Smooth muscle cell (in vitro differentiated cells): Measurements from ENCODE around the gene INTU. TPM values are rescaled to one million over a fixed set of nuclear protein-coding genes. Genes with fewer than 3 reads are reported as not detected.

Source experiments
- DNase-seq: peaks from one replicate; lab custom pipeline; 2025; ENCODE audit not compliant: unreplicated experiment; lab: John Stamatoyannopoulos, UW
- H2AFZ ChIP-seq: fragments of 200-600 bp; sonication (generic); 2 replicates; pipeline ENCODE4 v1.6.0; 2016; ENCODE audit warnings: antibody characterized with exemption, low read depth, mild to moderate bottlenecking
- H3F3A ChIP-seq: fragments of 200-600 bp; sonication (generic); 2 replicates; pipeline ENCODE4 v1.6.0; 2017; ENCODE audit warnings: antibody characterized with exemption, low read depth
- H3K27ac ChIP-seq: fragments of 200-600 bp; sonication (generic); 2 replicates; pipeline ENCODE4 v1.5.1; 2016; ENCODE audit warnings: low read depth, mild to moderate bottlenecking
- H3K27me3 ChIP-seq: fragments of 200-600 bp; sonication (generic); 2 replicates; pipeline ENCODE4 v1.6.1; 2016; ENCODE audit warnings: low read depth, mild to moderate bottlenecking
- H3K36me3 ChIP-seq: fragments of 200-600 bp; sonication (generic); 2 replicates; pipeline ENCODE4 v1.5.1; 2016; ENCODE audit warnings: low read depth
- H3K4me1 ChIP-seq: fragments of 200-600 bp; sonication (generic); 2 replicates; pipeline ENCODE4 v1.5.1; 2016; ENCODE audit warnings: low read depth
- H3K4me2 ChIP-seq: fragments of 200-600 bp; sonication (generic); 2 replicates; pipeline ENCODE4 v1.6.0; 2016; ENCODE audit warnings: mild to moderate bottlenecking
- H3K4me3 ChIP-seq: fragments of 200-600 bp; sonication (generic); 2 replicates; pipeline ENCODE4 v1.5.1; 2016; ENCODE audit warnings: mild to moderate bottlenecking
- H3K79me2 ChIP-seq: fragments of 200-600 bp; sonication (generic); 2 replicates; pipeline ENCODE4 v1.6.0; 2016; ENCODE audit warnings: low read depth, mild to moderate bottlenecking
- H3K9ac ChIP-seq: fragments of 200-600 bp; sonication (generic); 2 replicates; pipeline ENCODE4 v1.6.0; 2016; ENCODE audit warnings: low read depth
- H3K9me3 ChIP-seq: fragments of 200-600 bp; sonication (generic); replicated peaks from 2 replicates; pipeline ENCODE4 v1.5.1; 2016; ENCODE audit warnings: low read depth
- H4K20me1 ChIP-seq: fragments of 200-600 bp; sonication (generic); 2 replicates; pipeline ENCODE4 v1.6.0; 2016; ENCODE audit warnings: low read depth
- whole genome bisulfite sequencing: methylation state at CpG from one replicate; pipeline ENCODE4 v1.1.7; 2016; ENCODE audit warnings: low lambda C conversion rate; 5-methylcytosine and 5-hydroxymethylcytosine counted together
- polyA plus RNA-seq: library from polyadenylated mRNA; unstranded; fragments of >200 nt; fragmentation: Nextera tagmentation; extraction: Ambion mirVana; gene quantifications from 2 replicates; pipeline ENCODE4 v1.2.1, GENCODE V29; 2016
- total RNA-seq: library from RNA; depleted of rRNA; stranded (reverse); fragments of >200 nt; gene quantifications from 2 replicates; pipeline ENCODE4 v1.2.3, GENCODE V29; 2014
- TF ChIP-seq, protein P1 (sequence below): fragments of 200-600 bp; sonication (generic); IDR thresholded peaks from 2 replicates; pipeline ENCODE4 v1.5.1; 2017; ENCODE audit warnings: borderline replicate concordance, mild to moderate bottlenecking, antibody characterized with exemption; ENCODE audit not compliant: insufficient read depth, poor library complexity, severe bottlenecking

INTU gene
- total and polyA plus RNA-seq, 2 experiments from 2014 or later = 4.3 to 32.8 TPM

DNA sequence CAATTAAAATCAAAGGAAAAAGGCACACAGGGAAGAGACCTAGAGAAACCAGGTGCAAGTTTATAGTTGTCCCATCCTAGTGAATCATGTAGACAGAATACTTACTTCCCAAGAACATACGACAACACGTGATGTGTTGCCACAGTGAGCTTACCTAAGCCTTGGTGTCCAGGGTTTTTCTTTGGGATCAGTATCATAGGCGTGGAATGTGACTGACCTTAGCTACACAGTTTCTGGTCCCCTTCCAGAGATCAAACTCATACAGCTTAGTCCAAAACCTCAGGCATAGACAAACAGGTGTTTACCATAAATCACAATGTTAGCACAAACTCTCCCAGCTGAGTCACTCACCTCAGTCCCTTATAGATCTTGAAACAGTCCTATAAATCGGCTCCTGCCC is 115.1 kb downstream of the INTU start:
- Histone ChIP-seq H3K79me2 (no peaks in the 10 kb centered on the region), H3F3A (no peaks in the 10 kb centered on the region), H3K27me3 (no peaks in the 10 kb centered on the region), H3K27ac (no peak overlapping the region), H3K4me3 (no peak overlapping the region), H3K4me1 (no peaks in the 10 kb centered on the region), H4K20me1 (no peaks in the 10 kb centered on the region), H3K9me3 (no peaks in the 10 kb centered on the region), H3K36me3 (no peaks in the 10 kb centered on the region), H3K9ac (no peak overlapping the region), H2AFZ (no peak overlapping the region), H3K4me2 (no peak overlapping the region)
- WGBS = 90% methylated on average over 4 of the region's 4 CpGs
- TF ChIP-seq, protein P1, sequence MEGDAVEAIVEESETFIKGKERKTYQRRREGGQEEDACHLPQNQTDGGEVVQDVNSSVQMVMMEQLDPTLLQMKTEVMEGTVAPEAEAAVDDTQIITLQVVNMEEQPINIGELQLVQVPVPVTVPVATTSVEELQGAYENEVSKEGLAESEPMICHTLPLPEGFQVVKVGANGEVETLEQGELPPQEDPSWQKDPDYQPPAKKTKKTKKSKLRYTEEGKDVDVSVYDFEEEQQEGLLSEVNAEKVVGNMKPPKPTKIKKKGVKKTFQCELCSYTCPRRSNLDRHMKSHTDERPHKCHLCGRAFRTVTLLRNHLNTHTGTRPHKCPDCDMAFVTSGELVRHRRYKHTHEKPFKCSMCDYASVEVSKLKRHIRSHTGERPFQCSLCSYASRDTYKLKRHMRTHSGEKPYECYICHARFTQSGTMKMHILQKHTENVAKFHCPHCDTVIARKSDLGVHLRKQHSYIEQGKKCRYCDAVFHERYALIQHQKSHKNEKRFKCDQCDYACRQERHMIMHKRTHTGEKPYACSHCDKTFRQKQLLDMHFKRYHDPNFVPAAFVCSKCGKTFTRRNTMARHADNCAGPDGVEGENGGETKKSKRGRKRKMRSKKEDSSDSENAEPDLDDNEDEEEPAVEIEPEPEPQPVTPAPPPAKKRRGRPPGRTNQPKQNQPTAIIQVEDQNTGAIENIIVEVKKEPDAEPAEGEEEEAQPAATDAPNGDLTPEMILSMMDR = no peak
- no peak for DNase-seq

DNA sequence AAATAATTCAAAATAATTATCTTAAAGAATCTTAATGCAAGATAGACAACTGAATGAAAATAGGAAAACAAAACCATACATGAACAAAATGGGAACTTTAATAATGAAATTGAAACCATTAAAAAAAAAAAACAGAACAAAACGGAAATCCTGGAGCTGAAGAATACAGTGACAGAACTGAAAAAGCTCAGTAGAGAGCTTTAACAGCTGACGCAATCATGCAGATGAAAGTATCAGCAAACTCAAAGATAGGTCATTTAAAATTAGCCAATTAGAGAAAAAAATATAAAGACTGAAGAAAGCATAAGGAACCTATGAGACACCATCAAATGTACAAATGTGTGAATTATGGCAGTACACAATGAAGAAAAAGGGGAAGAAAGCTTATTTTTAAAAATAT is 116.2 kb downstream of the INTU start:
- H3K27ac ChIP-seq = no peak overlapping the region
- TF ChIP-seq, protein P1 = no peak
- H3K36me3 ChIP-seq = no peaks in the 10 kb centered on the region
- DNase-seq = no peak
- H4K20me1 ChIP-seq = no peaks in the 10 kb centered on the region
- H3K27me3 ChIP-seq = no peaks in the 10 kb centered on the region
- H3K4me3 ChIP-seq = no peak overlapping the region
- no peak overlapping the region for H2AFZ ChIP-seq
- no peak overlapping the region for H3K9ac ChIP-seq
- H3K79me2 ChIP-seq = no peaks in the 10 kb centered on the region
- no peaks in the 10 kb centered on the region for H3K9me3 ChIP-seq
- WGBS = 93% methylated on average over 2 of the region's 2 CpGs
- H3K4me2 ChIP-seq = no peak overlapping the region
- H3K4me1 ChIP-seq = no peaks in the 10 kb centered on the region
- H3F3A ChIP-seq = no peaks in the 10 kb centered on the region

DNA sequence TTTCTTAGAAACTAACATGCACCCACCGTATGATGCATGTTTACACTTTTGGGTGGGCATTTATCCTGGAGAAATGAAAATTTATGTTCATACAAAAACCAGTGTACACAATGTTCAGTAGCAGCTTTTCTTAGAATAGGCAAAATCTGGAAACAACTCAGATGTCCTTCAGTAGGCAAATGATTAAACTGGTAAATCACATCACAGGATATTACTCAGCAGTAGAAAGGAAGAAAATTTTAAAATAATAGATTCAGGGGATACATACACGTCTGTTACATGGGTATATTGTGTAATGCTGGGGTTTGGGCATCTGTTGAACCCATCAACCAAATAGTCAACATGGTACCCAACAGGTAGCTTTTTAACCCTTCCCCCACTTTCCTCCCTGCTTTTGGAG is 124.1 kb downstream of the INTU start:
- no peaks in the 10 kb centered on the region for H3K36me3 ChIP-seq
- DNase-seq = no peak
- TF ChIP-seq, protein P1 = no peak
- WGBS = 83% methylated on average over 2 of the region's 2 CpGs
- H4K20me1 ChIP-seq = no peaks in the 10 kb centered on the region
- H3K4me3 ChIP-seq = no peak overlapping the region
- H2AFZ ChIP-seq = no peak overlapping the region
- no peaks in the 10 kb centered on the region for H3K4me1 ChIP-seq
- H3K4me2 ChIP-seq = no peak overlapping the region
- H3K27ac ChIP-seq = no peak overlapping the region
- H3F3A ChIP-seq = no peaks in the 10 kb centered on the region
- H3K27me3 ChIP-seq = no peaks in the 10 kb centered on the region
- no peaks in the 10 kb centered on the region for H3K79me2 ChIP-seq
- H3K9ac ChIP-seq = no peak overlapping the region
- no peaks in the 10 kb centered on the region for H3K9me3 ChIP-seq

DNA sequence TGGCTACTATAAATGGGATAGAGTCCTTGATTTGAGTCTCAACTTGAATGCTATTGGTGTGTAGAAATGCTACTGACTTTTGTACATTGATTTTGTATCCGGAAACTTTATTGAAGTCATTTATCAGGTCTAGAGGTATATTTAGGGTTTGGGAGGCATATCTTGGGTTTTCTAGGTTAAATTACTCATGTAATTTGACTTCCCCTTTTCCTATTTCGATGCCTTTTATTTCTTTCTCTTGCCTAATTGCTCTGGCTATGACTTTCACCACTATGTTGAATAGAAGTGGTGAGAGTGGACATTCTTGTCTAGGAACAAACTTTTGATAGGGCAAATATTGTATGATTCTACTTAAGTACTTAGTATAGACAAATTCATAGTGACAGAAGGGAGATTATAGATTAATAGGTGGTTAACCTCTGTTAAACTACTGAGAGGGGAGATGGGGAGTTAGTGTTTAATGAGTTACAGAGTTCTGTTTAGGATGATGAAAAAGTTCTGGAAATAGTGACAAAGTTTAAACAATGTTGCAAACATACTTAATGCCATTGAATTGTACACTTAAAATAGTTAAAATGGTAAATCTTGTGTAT is 126.6 kb downstream of the INTU start:
- Histone ChIP-seq H3K4me3 (no peak overlapping the region), H3K4me1 (no peaks in the 10 kb centered on the region), H3K27me3 (no peaks in the 10 kb centered on the region), H2AFZ (no peak overlapping the region), H3F3A (no peaks in the 10 kb centered on the region), H3K9ac (no peak overlapping the region), H3K36me3 (no peaks in the 10 kb centered on the region), H3K79me2 (no peaks in the 10 kb centered on the region), H3K27ac (no peak overlapping the region), H4K20me1 (no peaks in the 10 kb centered on the region), H3K9me3 (no peaks in the 10 kb centered on the region), H3K4me2 (no peak overlapping the region)
- no peak for DNase-seq
- TF ChIP-seq, protein P1 = no peak
- 98% methylated on average over 2 of the region's 2 CpGs for WGBS
